ENCODE results near the gene PCBP1.
"Not testable (repeated sequence)": the region's sequence is repeated elsewhere in the genome, so short reads cannot be mapped to it uniquely, and the experiment has no call there.

The PCBP1 gene

GRCh38 chr2:70132244-70133126, 45.2 kb downstream of the PCBP1 start:
- H3K4me3 ChIP-seq (ENCODE audit: low read length): peak overlapping the region; percentile 80
- H3K36me3 ChIP-seq (ENCODE audit: control insufficient read depth, insufficient read depth, low read length, severe bottlenecking): no peaks in the 10 kb centered on the region
- peak; percentile 78 for DNase-seq (ENCODE audit: low read depth)
- H3K9ac ChIP-seq (ENCODE audit: low read length): peak overlapping the region; percentile 92
- H3K9me3 ChIP-seq (ENCODE audit: control insufficient read depth, low read length): no peaks in the 10 kb centered on the region
- H3K27me3 ChIP-seq (replicated peaks; ENCODE audit: control insufficient read depth, insufficient read depth, low read length): no peaks in the 10 kb centered on the region
- peaks cover 50% of the 10 kb centered on the region for H3K4me1 ChIP-seq (ENCODE audit: control insufficient read depth, insufficient read depth, low read length)

GRCh38 chr2:70133127-70133452, 45.8 kb downstream of the PCBP1 start:
- peak overlapping the region; percentile 80 for H3K4me3 ChIP-seq (ENCODE audit: low read length)
- no peaks in the 10 kb centered on the region for H3K36me3 ChIP-seq (ENCODE audit: control insufficient read depth, insufficient read depth, low read length, severe bottlenecking)
- no peaks in the 10 kb centered on the region for H3K27me3 ChIP-seq (replicated peaks; ENCODE audit: control insufficient read depth, insufficient read depth, low read length)
- peak overlapping the region; percentile 92 for H3K9ac ChIP-seq (ENCODE audit: low read length)
- peaks cover 47% of the 10 kb centered on the region for H3K4me1 ChIP-seq (ENCODE audit: control insufficient read depth, insufficient read depth, low read length)
- no peaks in the 10 kb centered on the region for H3K9me3 ChIP-seq (ENCODE audit: control insufficient read depth, low read length)
- no peak for DNase-seq (ENCODE audit: low read depth)

GRCh38 chr2:70133491-70134322, 46.4 kb downstream of the PCBP1 start:
- peaks cover 45% of the 10 kb centered on the region for H3K4me1 ChIP-seq (ENCODE audit: control insufficient read depth, insufficient read depth, low read length)
- H3K4me3 ChIP-seq (ENCODE audit: low read length): peak overlapping the region; percentile 80
- peak overlapping the region; percentile 92 for H3K9ac ChIP-seq (ENCODE audit: low read length)
- no peaks in the 10 kb centered on the region for H3K36me3 ChIP-seq (ENCODE audit: control insufficient read depth, insufficient read depth, low read length, severe bottlenecking)
- H3K9me3 ChIP-seq (ENCODE audit: control insufficient read depth, low read length): no peaks in the 10 kb centered on the region
- DNase-seq (ENCODE audit: low read depth): no peak
- no peaks in the 10 kb centered on the region for H3K27me3 ChIP-seq (replicated peaks; ENCODE audit: control insufficient read depth, insufficient read depth, low read length)

GRCh38 chr2:70134323-70134983, 47.2 kb downstream of the PCBP1 start:
- H3K4me1 ChIP-seq (ENCODE audit: control insufficient read depth, insufficient read depth, low read length): peaks cover 45% of the 10 kb centered on the region
- not testable (repeated sequence) for H3K9me3 ChIP-seq (ENCODE audit: control insufficient read depth, low read length); H3K9ac ChIP-seq (ENCODE audit: low read length); DNase-seq (ENCODE audit: low read depth); H3K27me3 ChIP-seq (replicated peaks; ENCODE audit: control insufficient read depth, insufficient read depth, low read length); H3K4me3 ChIP-seq (ENCODE audit: low read length); H3K36me3 ChIP-seq (ENCODE audit: control insufficient read depth, insufficient read depth, low read length, severe bottlenecking)

Measured in adipocyte (in vitro differentiated cells).